GM12801 (cell line): Measurements from ENCODE around the gene TRMU.

Experiments
- CTCF ChIP-seq: IDR thresholded peaks from one replicate; pipeline ENCODE4 v1.5.1; 2011; ENCODE audit warnings: control low read depth; ENCODE audit not compliant: insufficient read length; ENCODE audit errors: extremely low read depth

TRMU gene

GRCh38 chr22:46351131-46351735 lies 15.7 kb downstream of the TRMU start:
- no peak for TF ChIP-seq CTCF

- TF ChIP-seq CTCF: no peak
Observed at GRCh38 chr22:46351767-46352166, 16.3 kb downstream of the TRMU start.

- no peak for TF ChIP-seq CTCF
Observed at GRCh38 chr22:46352276-46352675, 16.8 kb downstream of the TRMU start.

GRCh38 chr22:46352691-46353386 lies 17.3 kb downstream of the TRMU start:
- no peak for TF ChIP-seq CTCF

GRCh38 chr22:46353483-46354105 lies 18.1 kb downstream of the TRMU start:
- no peak for TF ChIP-seq CTCF

- TF ChIP-seq CTCF: no peak
Observed at GRCh38 chr22:46354176-46354992, 18.9 kb downstream of the TRMU start.

- no peak for TF ChIP-seq CTCF
Observed at GRCh38 chr22:46354993-46355305, 19.4 kb downstream of the TRMU start.
